ENCODE results near the gene ASPN.

- TF ChIP-seq, protein P1, sequence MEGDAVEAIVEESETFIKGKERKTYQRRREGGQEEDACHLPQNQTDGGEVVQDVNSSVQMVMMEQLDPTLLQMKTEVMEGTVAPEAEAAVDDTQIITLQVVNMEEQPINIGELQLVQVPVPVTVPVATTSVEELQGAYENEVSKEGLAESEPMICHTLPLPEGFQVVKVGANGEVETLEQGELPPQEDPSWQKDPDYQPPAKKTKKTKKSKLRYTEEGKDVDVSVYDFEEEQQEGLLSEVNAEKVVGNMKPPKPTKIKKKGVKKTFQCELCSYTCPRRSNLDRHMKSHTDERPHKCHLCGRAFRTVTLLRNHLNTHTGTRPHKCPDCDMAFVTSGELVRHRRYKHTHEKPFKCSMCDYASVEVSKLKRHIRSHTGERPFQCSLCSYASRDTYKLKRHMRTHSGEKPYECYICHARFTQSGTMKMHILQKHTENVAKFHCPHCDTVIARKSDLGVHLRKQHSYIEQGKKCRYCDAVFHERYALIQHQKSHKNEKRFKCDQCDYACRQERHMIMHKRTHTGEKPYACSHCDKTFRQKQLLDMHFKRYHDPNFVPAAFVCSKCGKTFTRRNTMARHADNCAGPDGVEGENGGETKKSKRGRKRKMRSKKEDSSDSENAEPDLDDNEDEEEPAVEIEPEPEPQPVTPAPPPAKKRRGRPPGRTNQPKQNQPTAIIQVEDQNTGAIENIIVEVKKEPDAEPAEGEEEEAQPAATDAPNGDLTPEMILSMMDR (conservative IDR thresholded peaks at IDR 0.05; ENCODE audit: low read depth in 2 of 2), result no peak
- TF ChIP-seq ZNF331 (CRISPR knock-in tag; IDR thresholded peaks at IDR 0.05; ENCODE audit: low read depth) (no peak), ETS1 (IDR thresholded peaks at IDR 0.05) (no peak), EZH2phosphoT487 (IDR thresholded peaks at IDR 0.05; ENCODE audit: unreplicated experiment) (no peak), POLR2AphosphoS5 (IDR thresholded peaks at IDR 0.05; ENCODE audit: low read depth) (no peak), EZH2 (IDR thresholded peaks at IDR 0.05; ENCODE audit: low read depth, unreplicated experiment) (no peak), JUNB (IDR thresholded peaks at IDR 0.05; ENCODE audit: unreplicated experiment) (no peak), REST (IDR thresholded peaks at IDR 0.05; ENCODE audit: unreplicated experiment) (no peak), NANOG (IDR thresholded peaks at IDR 0.05; ENCODE audit: borderline replicate concordance) (no peak)
These were observed 18.4 kb upstream of the ASPN start for GRCh38 chr9:92500725-92501124.

Measured in GM23338 (cell line).